HG02840 (cell line): ENCODE data around the gene LRRC4C.

Experiments used
- ATAC-seq: cut with Tn5 transposase; IDR thresholded peaks from one replicate; pipeline ENCODE4 v1.9.1; 2021; ENCODE audit warnings: mild to moderate bottlenecking, moderate library complexity, moderate number of reproducible peaks; ENCODE audit not compliant: unreplicated experiment, low FRiP score

The LRRC4C gene

GRCh38 chr11:41334007-41334933 is 125.2 kb downstream of the LRRC4C start:
- no peak for ATAC-seq

- no peak for ATAC-seq
Measured at GRCh38 chr11:41333357-41333756, 126.1 kb downstream of the LRRC4C start.

GRCh38 chr11:41328324-41328723 is 131.1 kb downstream of the LRRC4C start:
- ATAC-seq = no peak

GRCh38 chr11:41323446-41323845 is 136.0 kb downstream of the LRRC4C start:
- ATAC-seq = no peak

GRCh38 chr11:41320653-41321052 is 138.8 kb downstream of the LRRC4C start:
- ATAC-seq = no peak

- no peak for ATAC-seq
Measured at GRCh38 chr11:41320238-41320637, 139.2 kb downstream of the LRRC4C start.

- no peak for ATAC-seq
Measured at GRCh38 chr11:41319434-41319833, 140.0 kb downstream of the LRRC4C start.

- no peak for ATAC-seq
Measured at GRCh38 chr11:41316751-41317150, 142.7 kb downstream of the LRRC4C start.

GRCh38 chr11:41313226-41313625 is 146.2 kb downstream of the LRRC4C start:
- ATAC-seq = no peak

- ATAC-seq = no peak
Measured at GRCh38 chr11:41309716-41310115, 149.7 kb downstream of the LRRC4C start.

GRCh38 chr11:41309111-41309522 is 150.3 kb downstream of the LRRC4C start:
- ATAC-seq = no peak

GRCh38 chr11:41308286-41308685 is 151.2 kb downstream of the LRRC4C start:
- ATAC-seq = no peak

GRCh38 chr11:41307296-41308080 is 152.0 kb downstream of the LRRC4C start:
- no peak for ATAC-seq

- ATAC-seq = no peak
Measured at GRCh38 chr11:41306431-41306830, 153.0 kb downstream of the LRRC4C start.

GRCh38 chr11:41301023-41301422 is 158.4 kb downstream of the LRRC4C start:
- no peak for ATAC-seq

- no peak for ATAC-seq
Measured at GRCh38 chr11:41289408-41289807, 170.0 kb downstream of the LRRC4C start.

- no peak for ATAC-seq
Measured at GRCh38 chr11:41286751-41287150, 172.7 kb downstream of the LRRC4C start.

- no peak for ATAC-seq
Measured at GRCh38 chr11:41284354-41284753, 175.1 kb downstream of the LRRC4C start.

- no peak for ATAC-seq
Measured at GRCh38 chr11:41283191-41283930, 176.1 kb downstream of the LRRC4C start.

- ATAC-seq = no peak
Measured at GRCh38 chr11:41282395-41282794, 177.1 kb downstream of the LRRC4C start.
